Fibroblast of the aortic adventitia (primary cell): ENCODE results near the gene LRRC25. TPM values are rescaled to one million over a fixed set of nuclear protein-coding genes. Genes with fewer than 3 reads are reported as not detected.
"Not testable (repeated sequence)": the region's sequence is repeated elsewhere in the genome, so short reads cannot be mapped to it uniquely, and the experiment has no call there.

Source experiments
- DNase-seq: peaks from one replicate; pipeline ENCODE4 v3.0.0-alpha.2; 2010; ENCODE audit warnings: low read depth
- H3K4me3 ChIP-seq: 2 replicates; pipeline ENCODE4 v1.5.1; 2011; ENCODE audit warnings: low read depth, mild to moderate bottlenecking, control low read depth, low read length, moderate library complexity
- CTCF ChIP-seq: IDR thresholded peaks from 2 replicates; pipeline ENCODE4 v1.5.1; 2011; ENCODE audit warnings: mild to moderate bottlenecking, low read length, control low read depth, inconsistent platforms; ENCODE audit not compliant: insufficient read depth
- total RNA-seq: library from RNA; depleted of rRNA; stranded (reverse); fragments of >200 nt; gene quantifications from 2 replicates; pipeline ENCODE4 v1.2.3, GENCODE V29; 2012; ENCODE audit warnings: low replicate concordance

LRRC25 gene
- total RNA-seq, 1 donor: 0.09 TPM

- no peak for DNase-seq
- H3K4me3 ChIP-seq: no peak overlapping the region
- TF ChIP-seq CTCF: no peak
These were observed 33.6 kb downstream of the LRRC25 start for GRCh38 chr19:18363787-18364186.

GRCh38 chr19:18362934-18363542 is 34.4 kb downstream of the LRRC25 start:
- H3K4me3 ChIP-seq: no peak overlapping the region
- DNase-seq: no peak
- no peak for TF ChIP-seq CTCF

GRCh38 chr19:18361646-18362045 is 35.8 kb downstream of the LRRC25 start:
- no peak for DNase-seq
- TF ChIP-seq CTCF: no peak
- H3K4me3 ChIP-seq: no peak overlapping the region

- H3K4me3 ChIP-seq: no peak overlapping the region
- TF ChIP-seq CTCF: no peak
- no peak for DNase-seq
These were observed 40.4 kb downstream of the LRRC25 start for GRCh38 chr19:18357041-18357440.

- not testable (repeated sequence) for H3K4me3 ChIP-seq, DNase-seq
These were observed 42.7 kb downstream of the LRRC25 start for GRCh38 chr19:18354743-18355142.

GRCh38 chr19:18353378-18354005 is 43.9 kb downstream of the LRRC25 start:
- H3K4me3 ChIP-seq: no peak overlapping the region
- TF ChIP-seq CTCF: no peak
- DNase-seq: no peak

GRCh38 chr19:18351544-18351943 is 45.9 kb downstream of the LRRC25 start:
- TF ChIP-seq CTCF: no peak
- no peak for DNase-seq
- H3K4me3 ChIP-seq: no peak overlapping the region
